ENCODE measurements around the gene IL22RA2. TPM values are rescaled to one million over a fixed set of nuclear protein-coding genes. Genes with fewer than 3 reads are reported as not detected.

Gene IL22RA2
- total RNA-seq, 4 donors from 2014 or later: not detected

GRCh38 chr6:137106183-137106582 is 67.3 kb downstream of the IL22RA2 start:
- no peaks in the 10 kb centered on the region for H3K4me1 ChIP-seq
- no peaks in the 10 kb centered on the region for H3K36me3 ChIP-seq
- 85% methylated on average over 3 of the region's 3 CpGs for WGBS
- no peaks in the 10 kb centered on the region for H3K27me3 ChIP-seq
- no peak for DNase-seq (ENCODE audit: extremely low spot score)
- H3K9me3 ChIP-seq: no peaks in the 10 kb centered on the region
- H3K4me3 ChIP-seq: no peak overlapping the region
- TF ChIP-seq POLR2AphosphoS5 (IDR thresholded peaks at IDR 0.05) (no peak), CTCF (IDR thresholded peaks at IDR 0.05) (no peak), EP300 (IDR thresholded peaks at IDR 0.05) (no peak), POLR2A (IDR thresholded peaks at IDR 0.05; ENCODE audit: low read depth) (no peak)
- H3K27ac ChIP-seq (replicated peaks in 1 of 4): no peak overlapping the region
- intact Hi-C loops (cut with DNase I): no loop called here

- Histone ChIP-seq H3K4me3 (no peak overlapping the region), H3K4me1 (no peaks in the 10 kb centered on the region), H3K36me3 (no peaks in the 10 kb centered on the region), H3K9me3 (no peaks in the 10 kb centered on the region), H3K27me3 (no peaks in the 10 kb centered on the region), H3K27ac (replicated peaks in 1 of 4) (no peak overlapping the region)
- TF ChIP-seq EP300 (IDR thresholded peaks at IDR 0.05) (no peak), CTCF (IDR thresholded peaks at IDR 0.05) (no peak), POLR2A (IDR thresholded peaks at IDR 0.05; ENCODE audit: low read depth) (no peak), POLR2AphosphoS5 (IDR thresholded peaks at IDR 0.05) (no peak)
- WGBS: 74% methylated on average over 4 of the region's 4 CpGs
- no peak for DNase-seq (ENCODE audit: extremely low spot score)
- intact Hi-C loops (cut with DNase I): no loop called here
These were observed 68.1 kb downstream of the IL22RA2 start for GRCh38 chr6:137105375-137105774.

GRCh38 chr6:137104926-137105325 is 68.5 kb downstream of the IL22RA2 start:
- 53% methylated on average over 3 of the region's 3 CpGs for WGBS
- Histone ChIP-seq H3K9me3 (no peaks in the 10 kb centered on the region), H3K36me3 (no peaks in the 10 kb centered on the region), H3K27me3 (no peaks in the 10 kb centered on the region), H3K4me1 (no peaks in the 10 kb centered on the region), H3K4me3 (no peak overlapping the region), H3K27ac (replicated peaks in 1 of 4) (no peak overlapping the region)
- TF ChIP-seq EP300 (IDR thresholded peaks at IDR 0.05) (no peak), POLR2A (IDR thresholded peaks at IDR 0.05; ENCODE audit: low read depth) (no peak), POLR2AphosphoS5 (IDR thresholded peaks at IDR 0.05) (no peak), CTCF (IDR thresholded peaks at IDR 0.05) (no peak)
- intact Hi-C loops (cut with DNase I): no loop called here
- no peak for DNase-seq (ENCODE audit: extremely low spot score)

- no peak for DNase-seq (ENCODE audit: extremely low spot score)
- Histone ChIP-seq H3K36me3 (no peaks in the 10 kb centered on the region), H3K4me1 (no peaks in the 10 kb centered on the region), H3K27me3 (no peaks in the 10 kb centered on the region), H3K27ac (replicated peaks in 1 of 4) (no peak overlapping the region), H3K9me3 (no peaks in the 10 kb centered on the region), H3K4me3 (no peak overlapping the region)
- no peak for TF ChIP-seq POLR2A (IDR thresholded peaks at IDR 0.05; ENCODE audit: low read depth)
- no peak for TF ChIP-seq CTCF (IDR thresholded peaks at IDR 0.05)
- no peak for TF ChIP-seq EP300 (IDR thresholded peaks at IDR 0.05)
- no peak for TF ChIP-seq POLR2AphosphoS5 (IDR thresholded peaks at IDR 0.05)
- intact Hi-C loops (cut with DNase I): no loop called here
These were observed 70.5 kb downstream of the IL22RA2 start for GRCh38 chr6:137102851-137103492.
